Stimulated activated CD4-positive, alpha-beta T cell treated with anti-CD3 and anti-CD28 coated beads, Interleukin-12 subunit alpha, Interleukin-12 subunit beta, amount 100 ng/mL, for 48 hours (primary cell): ENCODE measurements around the gene MPC2.

ENCODE experiments used
- DNase-seq, 3 donors: peaks; one replicate each; pipeline ENCODE4 v3.0.0-alpha.2; 2020; ENCODE audit warnings: low read depth in 2 of 3, low spot score in 1 of 3

MPC2 gene

GRCh38 chr1:167936930-167937708 is at the start of gene MPC2:
TSS of gene MPC2 (minus strand) at chr1:167937072. CDS start at chr1:167935841, 1,231 bp downstream.
- peak; percentile 5 to 52 (median 35) for DNase-seq

- DNase-seq, result peak in 1 of 3 donors; percentile 0
These were observed 48.1 kb upstream of the MPC2 start for GRCh38 chr1:167984886-167985489.

- DNase-seq, result no peak
These were observed 47.0 kb upstream of the MPC2 start for GRCh38 chr1:167983797-167984420.

- no peak for DNase-seq
These were observed 45.1 kb upstream of the MPC2 start for GRCh38 chr1:167981933-167982332.

- DNase-seq, result no peak
These were observed 40.4 kb upstream of the MPC2 start for GRCh38 chr1:167977245-167977644.

- DNase-seq, result no peak
These were observed 37.8 kb upstream of the MPC2 start for GRCh38 chr1:167974698-167975097.

- DNase-seq, result no peak
These were observed 37.0 kb upstream of the MPC2 start for GRCh38 chr1:167973832-167974231.

GRCh38 chr1:167968569-167968968 is 31.7 kb upstream of the MPC2 start:
- no peak for DNase-seq

- DNase-seq, result no peak
These were observed 29.2 kb upstream of the MPC2 start for GRCh38 chr1:167966050-167966449.

GRCh38 chr1:167964646-167965045 is 27.8 kb upstream of the MPC2 start:
- DNase-seq, result no peak

GRCh38 chr1:167957710-167958109 is 20.8 kb upstream of the MPC2 start:
- DNase-seq, result no peak

- DNase-seq, result no peak
These were observed 19.0 kb upstream of the MPC2 start for GRCh38 chr1:167955915-167956314.

- no peak for DNase-seq
These were observed 13.7 kb upstream of the MPC2 start for GRCh38 chr1:167950569-167950968.

- no peak for DNase-seq
These were observed 12.9 kb upstream of the MPC2 start for GRCh38 chr1:167949785-167950184.

GRCh38 chr1:167947733-167948132 is 10.9 kb upstream of the MPC2 start:
- no peak for DNase-seq

- DNase-seq, result no peak
These were observed 6.7 kb upstream of the MPC2 start for GRCh38 chr1:167943541-167943940.

GRCh38 chr1:167940264-167940663 is 3.4 kb upstream of the MPC2 start:
- DNase-seq, result no peak

GRCh38 chr1:167938080-167938636 is 1.3 kb upstream of the MPC2 start:
- DNase-seq, result no peak

GRCh38 chr1:167937709-167938010 is 788 bp upstream of the MPC2 start:
- no peak for DNase-seq

- peak; percentile 87 to 93 (median 92) for DNase-seq
These were observed 573 bp downstream of the MPC2 start, which contains the start of gene DCAF6 for GRCh38 chr1:167936068-167936929. TSS of gene DCAF6 (plus strand) at chr1:167936683. CDS start at chr1:167936912, 229 bp downstream.
